Tibial artery (tissue), 4 donors: ENCODE measurements around the gene PIAS1.

Experiments
- DNase-seq, 2 donors: peaks; one replicate each; pipeline ENCODE4 v3.0.0-alpha.2; 2019
- H3K27ac ChIP-seq, 2 donors: fragments of 200-600 bp; sonication (generic) in 1 of 2; 1 replicate in 1 of 2; 2 replicates in 1 of 2; pipeline ENCODE4 v1.5.1; 2018 to 2019; ENCODE audit warnings: mild to moderate bottlenecking in 1 of 2
- H3K27me3 ChIP-seq, 2 donors: fragments of 200-600 bp; sonication (generic) in 1 of 2; one replicate each; pipeline versions ENCODE4 v1.5.1 to v1.6.0; 2016 to 2019
- H3K36me3 ChIP-seq, 3 donors: fragments of 200-600 bp; sonication (generic) in 2 of 3; one replicate each; pipeline ENCODE4 v1.5.1; 2016 to 2019; ENCODE audit warnings: mild to moderate bottlenecking in 2 of 3
- H3K4me1 ChIP-seq, 4 donors: fragments of 200-600 bp; sonication (generic) in 2 of 4; 1 replicate in 3 of 4; 2 replicates in 1 of 4; pipeline ENCODE4 v1.5.1; 2016 to 2019
- H3K4me3 ChIP-seq, 2 donors: fragments of 200-600 bp; sonication (generic) in 1 of 2; 1 replicate in 1 of 2; 2 replicates in 1 of 2; pipeline ENCODE4 v1.5.1; 2018 to 2019; ENCODE audit warnings: mild to moderate bottlenecking in 2 of 2
- H3K9me3 ChIP-seq, 3 donors: fragments of 200-600 bp; sonication (generic) in 1 of 3; one replicate each; pipeline ENCODE4 v1.5.1; 2016 to 2019
- intact Hi-C: fragments of 100-400 bp; cut with DNase I; formaldehyde crosslinking; loops from one replicate; pipeline ENCODE4 v1.15.0; 2023; ENCODE audit warnings: low total_unique reads
- TF ChIP-seq, protein P1 (sequence below), 2 experiments: fragments of 200-600 bp in 1 of 2; fragments of 450-650 bp in 1 of 2; IDR thresholded peaks; one replicate each; pipeline ENCODE4 v1.5.1; 2017 to 2019; ENCODE audit warnings: antibody characterized with exemption in 2 of 2, mild to moderate bottlenecking in 1 of 2, moderate library complexity in 1 of 2

Gene PIAS1

DNA sequence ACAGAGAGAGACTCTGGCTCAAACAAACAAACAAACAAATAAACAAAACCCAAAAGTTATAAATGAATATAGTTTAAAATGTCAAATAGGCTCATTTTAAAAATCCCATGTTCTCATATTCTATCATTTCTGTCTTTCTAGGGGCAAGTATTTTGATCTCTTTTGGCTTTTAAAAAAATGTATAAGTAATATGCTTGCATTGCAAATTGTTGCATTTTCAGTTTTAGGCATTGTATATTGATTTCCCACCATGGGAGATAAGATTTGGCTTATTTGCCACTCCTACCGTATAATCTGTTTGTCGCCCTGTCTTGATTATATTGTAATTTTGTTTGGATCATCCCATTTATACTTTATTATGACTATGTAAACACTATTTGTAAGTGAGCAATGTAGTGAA is 70.6 kb downstream of the PIAS1 start:
- TF ChIP-seq, protein P1, sequence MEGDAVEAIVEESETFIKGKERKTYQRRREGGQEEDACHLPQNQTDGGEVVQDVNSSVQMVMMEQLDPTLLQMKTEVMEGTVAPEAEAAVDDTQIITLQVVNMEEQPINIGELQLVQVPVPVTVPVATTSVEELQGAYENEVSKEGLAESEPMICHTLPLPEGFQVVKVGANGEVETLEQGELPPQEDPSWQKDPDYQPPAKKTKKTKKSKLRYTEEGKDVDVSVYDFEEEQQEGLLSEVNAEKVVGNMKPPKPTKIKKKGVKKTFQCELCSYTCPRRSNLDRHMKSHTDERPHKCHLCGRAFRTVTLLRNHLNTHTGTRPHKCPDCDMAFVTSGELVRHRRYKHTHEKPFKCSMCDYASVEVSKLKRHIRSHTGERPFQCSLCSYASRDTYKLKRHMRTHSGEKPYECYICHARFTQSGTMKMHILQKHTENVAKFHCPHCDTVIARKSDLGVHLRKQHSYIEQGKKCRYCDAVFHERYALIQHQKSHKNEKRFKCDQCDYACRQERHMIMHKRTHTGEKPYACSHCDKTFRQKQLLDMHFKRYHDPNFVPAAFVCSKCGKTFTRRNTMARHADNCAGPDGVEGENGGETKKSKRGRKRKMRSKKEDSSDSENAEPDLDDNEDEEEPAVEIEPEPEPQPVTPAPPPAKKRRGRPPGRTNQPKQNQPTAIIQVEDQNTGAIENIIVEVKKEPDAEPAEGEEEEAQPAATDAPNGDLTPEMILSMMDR (IDR thresholded peaks at IDR 0.05): no peak
- intact Hi-C loops: no loop called here
- Histone ChIP-seq H3K36me3 (peaks cover 0 to 4% (median 0%) of the 10 kb centered on the region in 3 donors), H3K27ac (no peak overlapping the region), H3K27me3 (no peaks in the 10 kb centered on the region), H3K4me3 (no peak overlapping the region), H3K4me1 (peaks cover 0 to 39% (median 7%) of the 10 kb centered on the region in 4 donors), H3K9me3 (no peaks in the 10 kb centered on the region)
- no peak for DNase-seq

DNA sequence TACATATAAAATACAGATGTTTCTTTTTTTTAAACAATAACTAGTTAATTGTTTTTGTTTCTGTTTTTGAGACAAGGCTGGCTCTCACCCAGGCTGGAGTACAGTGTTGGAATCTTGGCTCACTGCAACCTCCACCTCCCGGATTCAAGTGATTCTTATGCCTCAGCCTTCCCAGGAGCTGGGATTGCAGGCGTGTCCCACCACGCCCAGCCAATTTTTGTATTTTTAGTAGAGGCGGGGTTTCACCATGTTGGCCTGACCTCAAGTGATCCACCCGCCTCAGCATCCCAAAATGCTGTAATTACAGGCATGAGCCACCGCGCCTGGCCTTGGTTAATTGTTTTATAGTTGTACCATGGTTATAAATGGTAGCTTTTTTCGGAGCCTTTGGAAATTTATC is 72.3 kb downstream of the PIAS1 start:
- Histone ChIP-seq H3K27ac (no peak overlapping the region), H3K4me1 (peaks cover 0 to 51% (median 7%) of the 10 kb centered on the region in 4 donors), H3K9me3 (no peaks in the 10 kb centered on the region), H3K36me3 (peaks cover 0 to 4% (median 0%) of the 10 kb centered on the region in 3 donors), H3K4me3 (no peak overlapping the region), H3K27me3 (no peaks in the 10 kb centered on the region)
- DNase-seq: no peak
- intact Hi-C loops: no loop called here
- TF ChIP-seq, protein P1 (IDR thresholded peaks at IDR 0.05): no peak

DNA sequence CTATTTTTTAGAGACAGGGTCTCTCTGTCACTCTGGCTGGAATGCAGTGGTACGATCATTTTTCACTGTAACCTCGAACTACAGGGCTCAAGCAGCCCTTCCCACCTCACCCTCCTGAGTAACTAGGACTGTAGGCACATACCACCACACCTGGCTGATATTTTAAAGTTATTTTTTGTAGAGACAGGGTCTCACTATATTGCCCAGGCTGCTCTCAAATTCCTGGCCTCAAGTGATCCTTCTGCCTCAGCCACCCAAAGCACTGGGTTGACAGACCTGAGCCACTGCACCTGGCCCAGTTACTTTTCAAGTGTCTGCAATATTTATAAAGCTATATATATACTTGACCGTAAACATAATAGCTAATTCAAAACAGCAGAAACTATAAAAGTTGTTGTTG is 75.0 kb downstream of the PIAS1 start:
- DNase-seq: no peak
- Histone ChIP-seq H3K27me3 (no peaks in the 10 kb centered on the region), H3K4me1 (peaks cover 0 to 62% (median 7%) of the 10 kb centered on the region in 4 donors), H3K4me3 (no peak overlapping the region), H3K9me3 (no peaks in the 10 kb centered on the region), H3K36me3 (no peaks in the 10 kb centered on the region), H3K27ac (peak overlapping the region in 1 of 2 donors; percentile 5)
- TF ChIP-seq, protein P1 (IDR thresholded peaks at IDR 0.05): no peak
- intact Hi-C loops: no loop called here

DNA sequence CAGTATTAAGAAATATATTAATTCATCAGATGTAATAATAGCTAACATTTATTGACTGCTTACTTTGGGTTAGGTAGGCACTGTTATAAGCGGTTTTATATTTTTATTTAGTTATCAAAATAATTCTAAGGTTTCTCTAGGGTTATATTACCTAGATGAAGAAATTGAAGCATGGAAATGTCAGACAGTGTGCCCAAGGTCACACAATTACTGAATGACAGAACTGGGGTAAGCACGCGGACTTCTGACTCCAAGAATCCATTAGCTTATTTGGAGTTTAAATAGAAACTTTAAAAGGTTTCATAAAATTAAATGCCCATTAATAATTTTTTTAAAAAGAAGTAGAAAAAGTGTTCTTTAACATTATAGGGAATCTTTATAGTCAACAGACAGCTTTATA is 76.7 kb downstream of the PIAS1 start:
- TF ChIP-seq, protein P1 (IDR thresholded peaks at IDR 0.05): no peak
- Histone ChIP-seq H3K4me1 (peaks cover 0 to 55% (median 7%) of the 10 kb centered on the region in 4 donors), H3K4me3 (no peak overlapping the region), H3K9me3 (no peaks in the 10 kb centered on the region), H3K36me3 (no peaks in the 10 kb centered on the region), H3K27me3 (no peaks in the 10 kb centered on the region), H3K27ac (no peak overlapping the region)
- DNase-seq: no peak
- intact Hi-C loops: no loop called here

DNA sequence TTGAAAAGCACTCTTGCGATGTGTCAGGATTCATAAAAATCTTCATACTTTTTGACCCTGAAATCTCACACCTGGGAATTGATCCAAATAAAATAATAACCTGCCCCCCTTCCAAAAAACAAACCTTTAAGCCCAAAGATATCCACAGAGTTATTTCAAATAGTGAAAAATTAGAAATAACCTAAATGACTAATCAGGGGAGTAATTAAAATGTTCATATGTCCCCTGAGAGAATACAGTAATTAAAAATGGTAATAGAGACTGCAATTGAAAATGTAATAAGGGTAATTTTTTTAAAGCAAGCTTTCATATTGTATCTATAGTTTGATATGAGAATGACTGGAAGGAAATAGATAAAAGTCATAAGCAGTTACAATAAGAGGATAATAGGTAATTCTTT is 83.0 kb downstream of the PIAS1 start:
- Histone ChIP-seq H3K9me3 (no peaks in the 10 kb centered on the region), H3K27me3 (no peaks in the 10 kb centered on the region), H3K4me1 (peaks cover 0 to 13% (median 2%) of the 10 kb centered on the region in 4 donors), H3K27ac (no peak overlapping the region), H3K36me3 (peaks cover 0 to 4% (median 0%) of the 10 kb centered on the region in 3 donors), H3K4me3 (no peak overlapping the region)
- TF ChIP-seq, protein P1 (IDR thresholded peaks at IDR 0.05): no peak
- intact Hi-C loops: no loop called here
- no peak for DNase-seq

DNA sequence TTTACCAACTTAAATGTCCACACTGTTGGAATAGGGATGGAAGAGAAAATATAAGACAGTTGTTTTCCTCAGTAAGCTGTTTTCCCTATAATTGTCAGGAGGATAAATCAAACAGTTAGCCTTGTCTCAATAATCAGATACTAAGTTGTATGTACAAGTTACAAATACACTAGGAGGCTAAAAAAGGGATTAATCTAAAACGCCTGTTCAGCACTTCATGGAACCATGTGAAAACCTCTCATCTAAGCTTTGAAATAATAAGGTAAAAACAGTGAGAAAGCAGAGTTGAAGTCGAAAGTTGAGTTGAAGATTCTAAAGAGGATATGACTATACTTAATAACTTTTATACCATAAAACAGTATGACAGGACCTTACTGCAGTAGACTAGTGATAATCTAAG is 89.0 kb downstream of the PIAS1 start:
- H3K9me3 ChIP-seq: no peaks in the 10 kb centered on the region
- no peak overlapping the region for H3K27ac ChIP-seq
- TF ChIP-seq, protein P1 (IDR thresholded peaks at IDR 0.05): no peak
- no peak for DNase-seq
- H3K36me3 ChIP-seq: peaks cover 11 to 18% (median 13%) of the 10 kb centered on the region in 3 donors
- peaks cover 0 to 14% (median 0%) of the 10 kb centered on the region in 4 donors for H3K4me1 ChIP-seq
- H3K4me3 ChIP-seq: no peak overlapping the region
- no peaks in the 10 kb centered on the region for H3K27me3 ChIP-seq
- intact Hi-C loops: no loop called here
